ENCODE results near the gene MCF2L.
"Not testable (repeated sequence)": the region's sequence is repeated elsewhere in the genome, so short reads cannot be mapped to it uniquely, and the experiment has no call there.

MCF2L gene

DNA sequence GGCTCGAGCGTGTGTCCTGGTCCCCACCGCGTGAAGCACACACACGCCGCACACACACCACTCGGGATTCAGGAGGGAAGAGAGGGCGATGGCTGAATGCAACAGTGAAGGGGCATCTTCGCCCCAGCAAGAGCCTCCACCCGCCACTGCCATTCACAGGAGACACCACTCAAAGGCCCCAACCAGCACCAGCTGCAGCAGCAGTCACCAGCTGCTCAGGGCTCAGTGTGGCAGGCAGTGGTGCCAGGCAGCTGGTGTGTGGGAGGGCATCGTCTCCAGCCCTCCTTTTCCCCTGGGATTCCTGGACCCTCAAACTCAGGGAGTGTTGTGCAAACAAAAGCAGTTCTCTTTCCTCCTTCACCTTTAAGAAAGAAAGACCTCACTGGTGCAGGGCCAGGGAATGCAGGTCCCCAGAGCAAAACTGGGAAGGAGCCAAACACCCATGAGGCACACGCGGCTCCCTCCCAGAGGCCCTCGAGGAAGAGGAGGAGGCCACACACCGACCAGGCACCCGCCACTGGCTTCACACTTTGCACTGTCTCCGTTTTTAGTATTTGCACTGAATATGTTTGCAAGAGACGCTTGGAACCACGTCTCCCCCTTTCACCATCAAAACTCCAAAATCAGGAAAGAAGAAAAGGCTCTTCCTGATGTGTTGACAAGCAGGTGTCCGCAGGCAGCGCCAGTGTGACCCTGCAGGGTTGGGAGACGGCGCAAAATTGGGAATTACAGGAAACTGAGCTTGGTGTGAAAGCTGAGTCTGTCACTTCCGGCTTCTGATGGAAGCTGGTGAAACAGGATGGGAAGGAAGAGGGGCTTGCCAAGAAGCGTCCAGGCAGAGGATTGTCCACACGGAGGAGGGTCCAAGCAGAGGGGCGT is 110.1 kb downstream of the MCF2L start:
- no peak for DNase-seq (ENCODE audit: low spot score)

DNA sequence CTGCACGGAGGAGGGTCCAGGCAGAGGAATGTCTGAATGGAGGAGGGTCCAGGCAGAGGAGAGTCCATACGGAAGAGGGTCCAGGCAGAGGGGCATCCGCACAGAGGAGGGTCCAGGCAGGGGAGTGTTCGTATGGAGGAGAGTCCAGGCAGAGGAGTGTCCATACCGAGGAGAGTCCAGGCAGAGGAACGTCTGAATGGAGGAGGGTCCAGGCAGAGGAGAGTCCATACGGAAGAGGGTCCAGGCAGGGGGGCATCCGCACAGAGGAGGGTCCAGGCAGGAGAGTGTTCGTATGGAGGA is 110.7 kb downstream of the MCF2L start:
- not testable (repeated sequence) for DNase-seq (ENCODE audit: low spot score)

DNA sequence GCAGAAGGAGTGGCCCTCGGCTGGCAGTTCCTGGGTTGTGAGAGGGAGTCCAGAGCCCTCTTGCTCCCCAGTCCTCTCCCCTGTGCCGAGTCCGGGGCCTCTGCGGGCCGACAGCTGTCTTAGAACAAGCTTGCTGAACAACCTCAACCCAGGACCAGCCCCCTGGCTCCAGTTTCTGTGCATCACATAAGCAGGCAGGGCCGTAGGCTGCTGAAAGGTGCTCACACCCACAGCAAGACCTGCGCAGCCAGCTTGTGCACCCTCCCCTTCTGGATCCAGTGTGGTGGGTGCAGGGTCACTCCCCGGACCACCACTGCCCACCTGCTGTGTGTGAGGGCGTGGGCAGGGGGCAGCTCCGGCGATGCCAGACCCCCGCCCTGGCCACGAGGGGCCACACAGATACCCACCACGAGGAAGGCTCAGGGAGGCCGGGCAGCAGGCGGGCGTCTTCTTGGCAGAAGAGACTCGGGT is 111.4 kb downstream of the MCF2L start:
- DNase-seq (ENCODE audit: low spot score) = no peak

DNA sequence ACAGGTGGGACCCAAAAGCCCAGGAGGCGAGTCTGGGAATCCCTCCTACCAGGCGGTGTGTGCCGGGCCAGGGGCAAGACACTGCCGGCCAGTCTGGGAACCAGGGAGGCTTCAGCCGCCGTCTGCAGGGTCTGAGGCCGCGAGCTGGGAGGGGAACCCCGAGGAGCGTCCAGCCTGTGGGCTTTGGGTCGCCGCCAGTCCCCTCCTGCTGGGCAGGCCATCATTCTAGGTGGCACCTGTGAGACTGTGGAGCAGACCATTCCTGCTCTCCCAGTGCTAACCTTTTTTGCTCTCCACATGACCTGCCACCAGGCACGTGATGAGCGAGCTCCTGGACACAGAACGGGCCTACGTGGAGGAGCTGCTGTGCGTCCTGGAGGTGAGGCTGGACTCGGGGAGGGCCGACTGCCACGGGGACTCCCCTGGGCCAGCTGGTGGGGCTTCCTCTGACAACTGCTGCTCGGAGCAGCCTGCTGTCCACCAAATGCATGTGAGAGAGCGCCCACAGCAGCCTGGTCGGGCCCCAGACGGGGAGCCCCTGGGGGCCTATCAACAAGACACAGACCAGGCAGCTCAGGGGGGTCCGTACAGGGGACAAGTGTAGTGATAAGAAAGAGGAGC is 112.0 kb downstream of the MCF2L start:
- peak; percentile 61 for DNase-seq (ENCODE audit: low spot score)

DNA sequence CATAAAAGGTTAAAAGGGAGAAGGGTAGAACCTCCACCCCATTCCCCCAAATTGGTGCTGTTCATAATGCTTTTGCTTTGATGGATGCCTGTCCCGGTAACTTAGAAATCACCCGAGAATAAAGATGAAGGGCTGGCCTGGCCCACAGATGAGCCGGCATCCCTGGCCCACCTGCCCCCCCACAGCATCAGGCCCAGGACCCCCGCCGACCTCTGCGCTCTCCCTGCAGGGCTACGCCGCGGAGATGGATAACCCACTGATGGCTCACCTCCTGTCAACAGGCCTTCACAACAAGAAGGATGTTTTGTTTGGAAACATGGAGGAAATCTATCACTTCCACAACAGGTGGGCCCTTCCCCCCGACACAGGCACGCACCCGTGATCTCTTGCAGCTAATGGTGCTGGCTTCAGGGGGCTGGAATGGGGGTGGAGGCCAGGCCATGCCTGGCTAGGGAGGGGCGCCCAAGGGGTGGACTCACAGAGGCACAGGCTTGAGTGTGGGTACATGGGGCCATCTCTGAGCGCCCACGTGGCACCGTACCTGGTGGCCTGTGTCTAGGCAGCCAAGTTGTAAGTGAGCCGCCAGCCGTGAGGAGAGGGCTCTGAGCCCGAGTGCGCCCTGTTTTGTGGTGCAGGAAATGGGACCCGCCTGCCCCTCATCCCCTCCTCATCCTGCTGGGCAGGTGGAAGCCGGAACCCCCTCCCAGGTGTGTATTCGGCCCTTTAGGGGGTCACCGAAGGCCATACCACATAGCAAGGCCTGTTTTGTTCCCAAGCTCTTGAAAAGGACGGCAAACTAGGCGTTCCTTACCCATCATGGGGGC is 113.4 kb downstream of the MCF2L start:
- no peak for DNase-seq (ENCODE audit: low spot score)

DNA sequence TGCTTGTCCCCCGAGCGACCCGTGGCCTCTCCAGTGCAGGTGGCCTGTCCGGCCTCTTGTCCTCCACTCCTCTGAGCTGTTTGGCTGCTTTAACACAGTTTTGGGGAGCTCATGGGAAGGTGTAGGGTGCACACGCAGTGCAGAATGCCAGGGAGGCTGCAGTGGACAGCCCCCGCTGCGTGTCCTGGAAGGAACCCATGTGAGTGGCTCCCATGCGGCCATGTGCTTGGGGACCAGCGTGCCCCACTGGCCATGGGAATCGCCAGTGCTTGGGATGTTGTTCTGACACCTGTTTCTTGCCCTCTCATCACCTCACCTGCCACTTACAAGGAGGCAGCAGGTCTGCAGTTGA is 114.0 kb downstream of the MCF2L start:
- no peak for DNase-seq (ENCODE audit: low spot score)

DNA sequence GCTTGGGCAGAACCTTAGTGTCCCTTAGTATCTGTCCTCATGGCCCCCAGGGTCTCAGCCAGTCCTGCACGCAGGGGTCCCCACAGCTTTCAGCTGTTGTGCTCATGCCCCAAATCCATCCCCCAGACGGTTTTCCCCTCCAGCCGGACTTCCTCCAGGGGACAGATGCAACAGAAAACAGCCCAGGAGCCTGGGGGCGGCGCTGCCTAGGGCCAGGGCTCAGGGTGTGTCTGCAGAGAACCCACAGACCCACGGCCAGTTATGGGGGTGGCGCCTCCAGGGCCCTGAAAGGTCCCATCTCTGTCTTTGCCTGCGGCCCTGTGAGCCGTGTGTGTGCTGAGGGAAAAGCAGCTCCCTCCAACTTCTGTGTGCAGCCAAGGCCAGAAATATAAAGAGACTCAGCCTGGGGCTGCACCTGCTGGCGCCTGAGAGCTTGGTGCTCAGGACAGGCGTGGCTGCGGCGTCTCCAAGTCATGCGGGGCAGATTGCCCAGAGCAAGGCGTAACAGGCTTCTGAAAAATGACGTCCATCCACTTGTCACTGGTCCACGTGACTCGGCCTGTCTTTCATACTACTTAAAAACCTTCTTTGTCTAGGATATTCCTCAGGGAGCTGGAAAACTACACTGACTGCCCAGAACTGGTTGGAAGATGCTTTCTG is 114.5 kb downstream of the MCF2L start:
- no peak for DNase-seq (ENCODE audit: low spot score)

DNA sequence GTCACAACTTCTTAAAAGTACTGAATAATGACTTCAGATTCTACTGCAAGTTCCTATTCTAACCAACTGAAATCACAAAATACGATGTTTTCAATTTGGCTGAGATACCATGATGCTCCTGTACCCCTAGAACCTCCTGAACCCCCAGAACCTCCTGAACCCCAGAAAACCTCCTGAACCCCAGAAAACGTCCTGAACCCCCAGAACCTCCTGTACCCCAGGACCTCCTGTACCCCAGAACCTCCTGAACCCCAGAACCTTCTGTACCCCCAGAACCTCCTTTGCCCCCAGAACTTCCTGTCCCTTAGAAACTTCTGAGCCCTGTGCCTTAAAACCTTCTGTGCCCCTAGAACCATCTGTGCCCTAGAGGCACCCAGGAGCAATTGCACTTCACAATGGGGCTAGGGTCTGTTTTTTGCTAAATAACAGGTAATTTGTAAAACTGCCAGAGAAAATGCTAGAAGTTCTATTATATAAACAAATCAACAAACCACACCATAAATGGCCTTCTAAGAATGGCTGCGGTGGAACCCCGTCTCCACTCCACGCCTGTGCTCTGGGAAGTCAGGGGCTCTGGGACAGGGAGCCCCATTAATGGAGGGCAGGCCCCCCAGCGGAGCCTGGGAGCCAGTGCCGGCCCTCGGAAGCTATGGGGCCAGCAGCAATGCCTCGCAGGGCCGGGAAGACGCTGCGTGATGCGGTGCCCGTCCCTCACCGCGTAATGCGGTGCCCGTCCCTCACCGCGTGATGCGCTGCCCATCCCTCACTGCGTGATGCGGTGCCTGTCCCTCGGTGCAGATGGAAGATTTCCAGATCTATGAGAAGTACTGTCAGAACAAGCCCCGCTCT is 115.3 kb downstream of the MCF2L start:
- no peak for DNase-seq (ENCODE audit: low spot score)

DNA sequence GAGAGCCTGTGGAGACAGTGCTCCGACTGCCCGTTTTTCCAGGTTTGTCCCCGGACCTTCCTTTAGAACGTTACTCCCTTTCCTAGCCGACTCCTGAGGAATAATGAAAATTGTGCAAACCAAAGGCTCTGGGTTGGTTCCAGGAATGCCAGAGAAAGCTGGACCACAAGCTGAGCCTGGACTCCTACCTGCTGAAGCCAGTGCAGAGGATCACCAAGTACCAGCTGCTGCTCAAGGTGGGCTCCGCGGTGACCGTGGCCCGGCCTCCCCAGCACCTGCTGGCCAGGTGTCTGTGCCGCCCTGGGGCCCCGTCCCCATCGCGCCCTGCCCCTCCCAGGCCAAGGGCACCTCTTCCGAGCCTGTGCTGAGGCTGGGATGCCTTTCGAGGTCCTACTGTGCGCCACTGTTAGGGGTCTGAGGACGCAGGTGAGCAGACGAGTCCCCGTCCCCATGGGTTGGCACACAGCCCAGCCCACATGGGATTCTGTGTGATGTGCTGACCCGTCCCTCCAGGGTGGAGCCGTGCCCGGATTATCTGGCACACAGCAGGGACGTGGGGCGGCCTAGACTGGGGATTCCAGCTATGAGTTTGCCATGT is 116.0 kb downstream of the MCF2L start:
- DNase-seq (ENCODE audit: low spot score) = no peak

DNA sequence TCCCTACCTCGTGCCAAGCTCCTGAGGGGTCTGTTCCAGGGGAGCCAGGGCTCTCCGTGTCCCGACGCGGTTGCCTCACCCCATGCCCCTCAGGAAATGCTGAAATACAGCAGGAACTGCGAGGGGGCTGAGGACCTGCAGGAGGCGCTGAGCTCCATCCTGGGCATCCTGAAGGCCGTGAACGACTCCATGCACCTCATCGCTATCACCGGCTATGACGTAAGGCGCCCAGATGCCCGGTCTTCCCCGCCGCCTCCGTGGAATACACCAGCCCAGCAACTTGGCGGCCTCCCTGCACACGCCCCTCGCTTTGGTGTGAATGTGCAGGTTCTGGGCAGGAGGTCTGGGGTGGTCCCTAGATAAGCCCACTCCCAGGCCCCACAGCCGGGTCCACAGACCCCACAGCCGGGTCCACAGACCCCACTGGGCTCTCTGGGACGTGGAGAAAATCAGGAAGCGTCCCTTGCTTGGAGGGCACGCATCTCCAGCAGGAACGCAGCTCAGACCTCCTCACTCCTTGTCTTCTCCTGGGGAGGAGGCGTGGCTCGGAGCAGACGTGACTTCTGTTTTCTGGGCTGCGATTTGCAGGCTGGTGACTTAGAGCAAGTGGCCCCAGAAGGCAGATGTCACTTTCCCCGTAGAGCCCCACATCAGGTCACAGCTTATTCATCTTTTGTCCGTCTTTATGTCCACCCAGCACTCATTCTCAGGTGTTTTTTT is 117.2 kb downstream of the MCF2L start:
- no peak for DNase-seq (ENCODE audit: low spot score)

DNA sequence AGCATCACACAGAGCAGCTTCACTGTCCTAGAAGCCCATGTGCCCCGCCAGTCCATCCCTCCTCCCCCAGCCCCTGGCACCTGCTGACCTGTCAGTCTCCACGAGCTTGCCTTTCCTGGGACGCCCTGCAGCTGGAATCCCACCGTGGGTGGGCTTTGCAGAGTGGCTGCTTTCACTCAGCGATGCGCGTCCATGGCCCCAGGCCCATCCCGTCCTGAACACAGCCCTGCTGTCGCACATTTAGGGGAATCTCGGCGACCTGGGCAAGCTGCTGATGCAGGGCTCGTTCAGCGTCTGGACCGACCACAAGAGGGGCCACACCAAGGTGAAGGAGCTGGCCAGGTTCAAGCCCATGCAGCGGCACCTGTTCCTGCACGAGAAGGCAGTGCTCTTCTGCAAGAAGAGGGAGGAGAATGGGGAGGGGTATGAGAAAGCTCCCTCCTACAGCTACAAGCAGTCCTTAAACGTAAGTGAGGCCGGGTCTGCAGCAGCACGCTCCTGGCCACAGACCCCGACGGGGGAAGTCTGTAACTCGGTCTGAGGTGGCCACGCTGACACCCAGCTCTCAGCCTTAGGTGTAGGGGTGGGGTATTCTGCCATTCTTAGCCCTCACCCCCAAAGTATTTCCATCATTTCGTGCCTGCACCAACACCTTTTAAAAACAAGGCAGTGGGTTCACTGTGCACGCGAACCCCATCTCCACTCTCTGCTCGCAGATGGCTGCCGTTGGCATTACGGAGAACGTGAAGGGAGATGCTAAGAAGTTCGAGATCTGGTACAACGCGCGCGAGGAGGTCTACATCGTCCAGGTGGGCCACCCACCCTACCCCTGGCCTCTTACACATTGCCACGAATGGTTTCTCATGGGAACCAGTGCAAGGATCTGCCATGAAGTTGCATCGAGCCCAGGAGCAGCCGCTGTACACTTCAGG is 118.2 kb downstream of the MCF2L start:
- no peak for DNase-seq (ENCODE audit: low spot score)

DNA sequence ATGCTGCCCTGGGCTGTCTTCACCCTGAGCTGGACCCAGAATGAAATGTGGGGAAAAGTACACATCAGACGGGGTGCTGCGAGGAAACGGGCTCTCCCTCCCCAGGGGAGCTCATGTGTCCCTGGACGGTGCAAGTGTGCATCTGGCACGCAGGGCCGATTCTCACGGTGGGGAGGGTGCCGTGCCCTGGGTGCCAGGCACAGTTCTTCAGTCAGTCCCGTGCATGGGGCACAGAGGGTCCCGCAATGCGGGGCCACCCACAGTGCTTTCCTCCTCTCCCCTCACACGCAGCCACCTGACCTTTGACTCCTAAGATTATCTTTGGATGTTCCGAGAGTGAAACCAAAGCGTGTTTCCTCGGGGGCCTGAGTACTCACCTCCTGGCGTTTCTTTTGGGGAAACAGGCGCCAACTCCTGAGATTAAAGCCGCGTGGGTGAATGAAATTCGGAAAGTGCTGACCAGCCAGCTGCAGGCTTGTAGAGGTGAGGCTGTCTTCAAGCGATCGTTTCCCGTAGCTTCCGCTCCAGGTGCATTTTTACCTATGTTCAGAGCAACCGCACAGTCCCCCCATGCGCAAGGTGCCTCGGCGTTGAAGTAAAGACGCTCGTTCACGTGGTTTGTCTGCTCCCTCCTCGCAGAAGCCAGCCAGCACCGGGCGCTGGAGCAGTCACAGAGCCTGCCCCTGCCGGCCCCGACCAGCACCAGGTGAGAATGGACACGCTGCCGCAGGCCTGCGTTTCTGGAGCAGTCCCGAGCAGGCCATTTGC is 119.1 kb downstream of the MCF2L start:
- DNase-seq (ENCODE audit: low spot score) = no peak

DNA sequence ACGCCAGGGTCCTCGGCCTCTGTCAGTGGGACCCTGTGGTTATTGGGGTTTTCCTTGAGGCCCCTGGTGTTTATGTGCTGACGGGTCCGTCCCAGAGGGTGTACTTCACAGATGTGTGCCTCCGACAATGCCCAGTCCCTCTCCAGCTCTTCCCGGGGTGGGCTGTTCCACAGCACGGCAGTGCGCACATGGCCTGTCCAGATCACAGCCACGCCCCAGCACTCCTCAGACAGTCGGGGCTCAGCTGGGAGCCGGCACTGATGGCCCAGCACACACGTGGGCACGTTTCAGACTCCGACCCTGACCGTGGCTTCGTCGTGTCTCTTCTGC is 119.6 kb downstream of the MCF2L start:
- no peak for DNase-seq (ENCODE audit: low spot score)

DNA sequence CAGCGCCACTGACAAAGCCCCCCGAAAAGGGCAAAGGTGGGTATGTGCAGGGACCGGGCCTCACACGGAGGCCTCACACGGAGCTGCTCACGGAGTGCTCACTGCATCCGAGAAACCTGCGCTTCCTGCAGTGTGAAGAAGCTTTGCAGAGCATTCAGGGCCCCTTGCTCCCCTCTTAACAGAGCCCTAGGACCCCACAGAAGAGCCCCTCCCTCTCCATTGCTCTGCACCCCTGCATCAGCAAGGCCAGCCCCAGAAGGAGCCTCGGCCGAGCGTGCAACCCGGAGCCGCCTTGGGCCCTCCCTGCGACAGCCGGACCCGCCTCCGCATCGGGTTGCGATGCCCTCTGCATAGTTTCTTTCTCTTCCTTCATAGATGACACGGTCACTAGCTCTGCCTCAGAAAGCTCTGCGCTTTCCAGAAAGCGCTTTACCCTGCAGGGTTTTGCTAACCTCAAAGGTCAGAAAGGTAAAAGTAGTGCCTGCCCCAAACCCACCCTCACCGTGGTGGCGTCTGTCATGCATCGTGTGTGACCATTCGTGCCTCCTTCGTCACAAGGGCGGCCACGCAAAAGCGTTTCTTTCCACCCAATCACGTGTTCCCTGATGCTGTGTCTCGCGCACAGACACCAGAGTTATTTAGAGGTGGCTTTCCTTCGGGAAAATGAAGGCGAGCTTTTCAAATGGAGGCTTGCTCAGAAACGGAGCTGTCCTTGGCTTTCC is 120.8 kb downstream of the MCF2L start:
- DNase-seq (ENCODE audit: low spot score) = no peak

DNA sequence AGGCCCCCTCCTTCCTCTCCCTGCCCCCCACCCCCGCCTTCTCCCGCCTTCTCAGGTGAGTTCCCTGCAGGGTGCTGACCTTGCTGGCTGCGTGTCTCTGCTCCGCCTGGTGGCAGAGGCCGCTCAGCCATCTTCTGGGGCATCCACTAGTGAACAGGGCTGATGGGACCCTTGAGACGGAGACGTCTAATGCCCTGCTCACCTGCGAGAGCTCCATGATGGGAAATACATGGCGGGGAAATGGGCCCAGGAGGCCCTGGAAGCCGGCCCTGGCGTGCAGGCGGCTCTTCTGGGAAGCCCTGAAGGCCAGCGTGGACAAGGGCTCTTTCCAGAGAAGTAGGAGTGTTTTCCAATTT is 121.4 kb downstream of the MCF2L start:
- no peak for DNase-seq (ENCODE audit: low spot score)

DNA sequence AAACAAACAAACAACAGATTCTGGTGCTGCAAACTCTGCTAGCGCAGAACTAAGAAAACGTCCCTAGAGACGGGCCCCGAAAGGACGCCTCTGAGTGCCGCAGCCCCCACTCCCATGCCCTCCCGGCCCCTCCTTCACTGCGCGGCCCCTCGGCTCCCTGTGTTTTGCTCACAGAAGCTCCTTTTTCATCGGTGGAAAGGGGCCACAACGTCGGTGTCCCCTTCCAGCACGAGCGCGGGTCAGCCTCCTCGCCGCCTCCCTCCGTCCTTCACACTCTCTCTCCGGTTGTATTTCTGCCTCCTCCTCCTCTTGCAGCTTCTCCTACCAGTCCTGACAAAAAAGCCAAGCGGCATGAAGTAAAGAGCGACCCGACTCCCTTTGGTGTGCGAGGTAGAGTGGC is 121.8 kb downstream of the MCF2L start:
- no peak for DNase-seq (ENCODE audit: low spot score)

DNA sequence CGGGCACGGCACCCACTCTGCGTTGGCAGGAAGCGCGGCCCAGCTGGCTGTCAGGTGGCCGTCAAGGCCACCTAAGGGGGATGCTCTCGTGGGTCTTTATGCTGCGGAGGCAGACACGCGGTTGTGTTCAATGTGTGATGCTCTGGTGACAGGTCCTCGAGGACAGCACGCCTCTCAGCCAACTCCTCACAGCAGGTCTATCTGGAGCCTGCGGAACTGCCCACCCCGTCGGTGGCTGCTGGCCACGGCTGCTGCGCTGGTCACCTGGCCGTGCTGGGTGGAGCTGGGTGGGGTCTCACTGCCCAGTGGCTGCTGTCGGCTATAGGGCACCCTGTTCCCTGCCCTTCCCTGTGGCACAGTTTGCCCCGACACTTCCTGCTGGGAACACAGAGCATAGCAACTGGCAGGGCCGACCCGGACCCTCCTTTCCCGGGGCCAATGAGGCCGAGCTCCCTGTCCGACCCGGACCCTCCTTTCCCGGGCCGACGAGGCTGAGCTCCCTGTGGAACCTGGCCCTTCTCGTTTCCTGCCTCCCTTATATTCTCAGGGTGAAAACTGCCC is 122.3 kb downstream of the MCF2L start:
- no peak for DNase-seq (ENCODE audit: low spot score)
